HepG2 (cell line): Measurements from ENCODE around the gene PTPRF. TPM values are rescaled to one million over a fixed set of nuclear protein-coding genes. Genes with fewer than 3 reads are reported as not detected.

Source experiments
- ATAC-seq: fragments of 200-7000 bp; cut with Tn5 transposase; 3 replicates; pipeline ENCODE4 v1.9.1; 2020; ENCODE audit warnings: mild to moderate bottlenecking, moderate library complexity
- BruUV-seq: library from RNA; stranded (reverse); fragments of 400-500 nt; replicated peaks from 2 replicates; lab custom pipeline; 2021; lab: Mats Ljungman, UMichigan
- CTCF ChIA-PET: fragments of 300-600 bp; formaldehyde crosslinking; extraction: SDS; loops from one replicate; lab custom pipeline; 2021; ENCODE audit warnings: low total read pairs, inconsistent platforms, low intra/inter-chr PET ratio; lab: Yijun Ruan, JAX
- POLR2A ChIA-PET: fragments of 350-600 bp; sonication (Branson Sonifier 250); formaldehyde crosslinking; loops from one replicate; lab custom pipeline; 2020; ENCODE audit warnings: antibody characterized with exemption, inconsistent platforms; lab: Yijun Ruan, JAX
- DNase-seq: peaks from one replicate; pipeline ENCODE4 v3.0.0-alpha.2; 2015; ENCODE audit warnings: low spot score
- FAIRE-seq: peaks from 3 replicates; lab custom pipeline; 2011; peaks lifted over from hg19 to GRCh38; lab: Jason Lieb, UNC
- H2AFZ ChIP-seq: one replicate; pipeline ENCODE4 v1.6.1; 2011; ENCODE audit warnings: low read length, inconsistent platforms
- H3K27ac ChIP-seq: fragments of 300-600 bp; 3 replicates; pipeline ENCODE4 v1.8.0; 2011; ENCODE audit warnings: mixed run types, mild to moderate bottlenecking, mixed read lengths, low read length, inconsistent platforms; ENCODE audit not compliant: insufficient read depth; ENCODE audit errors: extremely low read length
- H3K27me3 ChIP-seq, 2 experiments: fragments of 200-600 bp in 1 of 2; 2 replicates in 1 of 2; 3 replicates in 1 of 2; pipeline versions ENCODE4 v1.6.0 to v1.8.0; 2011; ENCODE audit warnings: low read length in 2 of 2, mild to moderate bottlenecking in 2 of 2, moderate library complexity in 2 of 2, inconsistent platforms in 1 of 2; ENCODE audit not compliant: insufficient read depth in 2 of 2, control insufficient read depth in 1 of 2
- H3K36me3 ChIP-seq, 2 experiments: fragments of 200-600 bp in 1 of 2; replicated peaks in 1 of 2; 2 replicates in 1 of 2; 3 replicates in 1 of 2; pipeline versions ENCODE4 v1.5.1 to v1.8.0; 2011; ENCODE audit warnings: low read length in 2 of 2, inconsistent platforms in 1 of 2; ENCODE audit not compliant: insufficient read depth in 2 of 2, control insufficient read depth in 1 of 2
- H3K4me1 ChIP-seq: 2 replicates; pipeline ENCODE4 v1.5.1; 2012; ENCODE audit warnings: low read length, inconsistent platforms; ENCODE audit not compliant: insufficient read depth
- H3K4me2 ChIP-seq: 2 replicates; pipeline ENCODE4 v1.6.0; 2011; ENCODE audit warnings: low read depth, low read length, inconsistent platforms
- H3K4me3 ChIP-seq, 3 experiments: fragments of 200-600 bp in 1 of 3; sonication (generic), shearing (Covaris generic) in 1 of 3; replicated peaks in 1 of 3; 2 replicates each; pipeline ENCODE4 v1.5.1; 2011 to 2016; ENCODE audit warnings: low read length in 3 of 3, inconsistent platforms in 2 of 3, low read depth in 2 of 3, mild to moderate bottlenecking in 2 of 3, control low read depth in 1 of 3, mixed read lengths in 1 of 3; ENCODE audit not compliant: insufficient read depth in 1 of 3
- H3K79me2 ChIP-seq: one replicate; pipeline ENCODE4 v1.6.1; 2011; ENCODE audit warnings: low read length, inconsistent platforms; ENCODE audit not compliant: insufficient read depth
- H3K9ac ChIP-seq: 2 replicates; pipeline ENCODE4 v1.6.0; 2011; ENCODE audit warnings: mild to moderate bottlenecking, low read depth, low read length, inconsistent platforms; ENCODE audit not compliant: insufficient read depth
- H3K9me3 ChIP-seq: 2 replicates; pipeline ENCODE4 v1.5.1; 2012; ENCODE audit warnings: mild to moderate bottlenecking, low read length
- H4K20me1 ChIP-seq: 2 replicates; pipeline ENCODE4 v1.6.0; 2011; ENCODE audit warnings: inconsistent platforms, mild to moderate bottlenecking, low read length, moderate library complexity; ENCODE audit not compliant: insufficient read depth
- AGO1 ChIP-seq: fragments of 200-400 bp; formaldehyde crosslinking; IDR thresholded peaks from 2 replicates; pipeline ENCODE4 v1.6.1; 2017; ENCODE audit warnings: mild to moderate bottlenecking, low read depth, low read length, moderate library complexity; ENCODE audit not compliant: poor library complexity, severe bottlenecking
- GATA4 ChIP-seq: sonication (generic); IDR thresholded peaks from 2 replicates; pipeline ENCODE4 v1.6.1; 2016; ENCODE audit warnings: antibody characterized with exemption, low read depth, borderline replicate concordance
- NFE2 ChIP-seq: sonication (generic); formaldehyde crosslinking; IDR thresholded peaks from 2 replicates; pipeline ENCODE4 v1.4.0; 2020; ENCODE audit warnings: missing genetic modification reagents
- RNF219 ChIP-seq: sonication (generic); formaldehyde crosslinking; IDR thresholded peaks from 2 replicates; pipeline ENCODE4 v1.5.0; 2020; ENCODE audit warnings: mild to moderate bottlenecking, missing genetic modification reagents
- RORA ChIP-seq: sonication (generic); formaldehyde crosslinking; IDR thresholded peaks from 2 replicates; pipeline ENCODE4 v1.5.0; 2020; ENCODE audit warnings: mild to moderate bottlenecking, missing genetic modification reagents, moderate library complexity
- SNAI1 ChIP-seq: sonication (generic); formaldehyde crosslinking; IDR thresholded peaks from 2 replicates; pipeline ENCODE4 v1.5.0; 2020; ENCODE audit warnings: mild to moderate bottlenecking, missing genetic modification reagents, borderline replicate concordance
- SNAPC2 ChIP-seq: sonication (generic); formaldehyde crosslinking; IDR thresholded peaks from 2 replicates; pipeline ENCODE4 v1.8.1; 2022; ENCODE audit warnings: mild to moderate bottlenecking, missing genetic modification reagents
- SP2 ChIP-seq: sonication (generic); formaldehyde crosslinking; IDR thresholded peaks from 2 replicates; pipeline ENCODE4 v1.5.1; 2020; ENCODE audit warnings: mild to moderate bottlenecking, missing genetic modification reagents
- TAF15 ChIP-seq: fragments of 200-400 bp; formaldehyde crosslinking; IDR thresholded peaks from one replicate; pipeline ENCODE4 v1.6.1; 2018; ENCODE audit warnings: mild to moderate bottlenecking, low read depth, low read length; ENCODE audit not compliant: poor library complexity, severe bottlenecking
- TRIM24 ChIP-seq: sonication (generic); formaldehyde crosslinking; IDR thresholded peaks from 2 replicates; pipeline ENCODE4 v1.8.0; 2022; ENCODE audit warnings: mild to moderate bottlenecking, missing genetic modification reagents
- ZNF230 ChIP-seq: sonication (generic); formaldehyde crosslinking; IDR thresholded peaks from 2 replicates; pipeline ENCODE4 v1.4.0; 2020; ENCODE audit warnings: mild to moderate bottlenecking, missing genetic modification reagents
- ZNF282 ChIP-seq: fragments of 450-650 bp; IDR thresholded peaks from 2 replicates; pipeline ENCODE4 v1.6.1; 2018; ENCODE audit not compliant: partially characterized antibody
- ZNF3 ChIP-seq: IDR thresholded peaks from 2 replicates; pipeline ENCODE4 v1.7.0; 2017; ENCODE audit warnings: inconsistent platforms
- ZNF550 ChIP-seq: sonication (generic); formaldehyde crosslinking; IDR thresholded peaks from 2 replicates; pipeline ENCODE4 v1.4.0; 2020; ENCODE audit warnings: mild to moderate bottlenecking, missing genetic modification reagents, borderline replicate concordance
- ZNF761 ChIP-seq: sonication (generic); formaldehyde crosslinking; conservative IDR thresholded peaks from 2 replicates; pipeline ENCODE4 v1.4.0; 2020; ENCODE audit warnings: mild to moderate bottlenecking, missing genetic modification reagents
- WGBS: methylation state at CpG from one replicate; pipeline ENCODE4 v1.1.6; 2017; ENCODE audit warnings: low lambda C conversion rate; 5-methylcytosine and 5-hydroxymethylcytosine counted together
- in situ Hi-C: cut with HindIII; loops from 2 replicates; pipeline ENCODE4 v1.10.0; 2017; ENCODE audit warnings: low pct_unique_long_range_greater_than_20kb; ENCODE audit not compliant: extremely low pct_ligation_motif_present
- intact Hi-C: fragments of 100-400 bp; cut with micrococcal nuclease; formaldehyde crosslinking; loops from one replicate; pipeline ENCODE4 v1.10.0; 2022; ENCODE audit not compliant: unreplicated experiment
- polyA plus RNA-seq, 8 experiments: library from polyadenylated mRNA; depleted of rRNA in 3 of 8; stranded (reverse) in 7 of 8; unstranded in 1 of 8; fragments of >200 nt; fragmentation: Illumina TruSeq in 4 of 8; extraction: Trizol in 4 of 8; gene quantifications; 2 replicates each; pipeline versions ENCODE4 v1.2.1 to v1.2.3, GENCODE V29; 2011 to 2016; ENCODE audit warnings: low read depth in 4 of 8, missing spikeins in 1 of 8, mixed read lengths in 1 of 8; ENCODE audit not compliant: insufficient read depth in 1 of 8
- total RNA-seq, 5 experiments: library from RNA; depleted of rRNA; stranded (reverse); fragments of >200 nt; fragmentation: Illumina TruSeq; extraction: Trizol; gene quantifications; 2 replicates each; pipeline ENCODE4 v1.2.3, GENCODE V29; 2016; ENCODE audit warnings: low read depth in 1 of 5
- TF ChIP-seq, protein P1 (sequence below): sonication (generic); formaldehyde crosslinking; conservative IDR thresholded peaks from 2 replicates; pipeline ENCODE4 v1.8.1; 2023; ENCODE audit warnings: missing genetic modification reagents
- TF ChIP-seq, protein P2 (sequence below): IDR thresholded peaks from 2 replicates; pipeline ENCODE4 v1.6.1; 2016; ENCODE audit warnings: low read depth, control low read depth
- TF ChIP-seq, protein P3 (sequence below): sonication (generic); formaldehyde crosslinking; IDR thresholded peaks from 2 replicates; pipeline ENCODE4 v1.5.1; 2020; ENCODE audit warnings: missing genetic modification reagents, mild to moderate bottlenecking, borderline replicate concordance

PTPRF gene
- total and polyA plus RNA-seq, 2 of the 13 experiments (the other 11 are each of a cell fraction or from before 2014, with no cell fraction given): 55.9 to 167 TPM

DNA sequence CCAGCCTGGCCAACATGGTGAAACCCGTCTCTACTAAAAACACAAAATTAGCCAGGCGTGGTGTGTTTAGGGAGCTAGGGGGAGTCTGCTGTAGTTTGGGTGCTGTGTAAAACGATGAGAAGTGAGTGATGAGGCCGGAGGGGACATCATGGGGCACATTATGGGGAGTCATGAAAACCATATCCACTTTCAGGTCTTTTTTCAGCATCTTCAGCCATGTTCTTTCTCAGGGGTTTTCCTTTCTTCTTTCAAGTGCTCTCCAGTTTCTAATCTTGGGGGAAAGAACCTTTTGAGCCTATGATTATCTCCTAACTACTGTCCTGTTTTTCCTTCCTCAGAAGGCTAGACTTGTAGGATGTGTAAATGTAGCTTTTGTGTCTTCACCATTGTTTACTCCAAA, 133.7 kb downstream of the PTPRF start:
- Histone ChIP-seq H3K9ac (no peak overlapping the region), H2AFZ (no peak overlapping the region), H3K79me2 (no peaks in the 10 kb centered on the region), H3K27me3 (no peaks in the 10 kb centered on the region), H3K27ac (no peak overlapping the region), H3K36me3 (peaks cover 41 to 89% of the 10 kb centered on the region in 2 experiments)
- intact Hi-C loops (no loop called here), in situ Hi-C loops (no loop called here)
- 96% methylated on average over 4 of the region's 4 CpGs for WGBS
- BruUV-seq: no TSS peak
- TF ChIP-seq SNAI1: no peak
- no peak for TF ChIP-seq SNAPC2 (CRISPR knock-in tag)
- no peak for TF ChIP-seq GATA4
- TF ChIP-seq ZNF230: no peak
- TF ChIP-seq SP2: no peak
- TF ChIP-seq, protein P1, sequence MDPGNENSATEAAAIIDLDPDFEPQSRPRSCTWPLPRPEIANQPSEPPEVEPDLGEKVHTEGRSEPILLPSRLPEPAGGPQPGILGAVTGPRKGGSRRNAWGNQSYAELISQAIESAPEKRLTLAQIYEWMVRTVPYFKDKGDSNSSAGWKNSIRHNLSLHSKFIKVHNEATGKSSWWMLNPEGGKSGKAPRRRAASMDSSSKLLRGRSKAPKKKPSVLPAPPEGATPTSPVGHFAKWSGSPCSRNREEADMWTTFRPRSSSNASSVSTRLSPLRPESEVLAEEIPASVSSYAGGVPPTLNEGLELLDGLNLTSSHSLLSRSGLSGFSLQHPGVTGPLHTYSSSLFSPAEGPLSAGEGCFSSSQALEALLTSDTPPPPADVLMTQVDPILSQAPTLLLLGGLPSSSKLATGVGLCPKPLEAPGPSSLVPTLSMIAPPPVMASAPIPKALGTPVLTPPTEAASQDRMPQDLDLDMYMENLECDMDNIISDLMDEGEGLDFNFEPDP (CRISPR knock-in tag): no peak
- no peak for TF ChIP-seq RORA (CRISPR knock-in tag)
- no peak for TF ChIP-seq ZNF550 (CRISPR knock-in tag)
- TF ChIP-seq AGO1: no peak
- TF ChIP-seq, protein P2, sequence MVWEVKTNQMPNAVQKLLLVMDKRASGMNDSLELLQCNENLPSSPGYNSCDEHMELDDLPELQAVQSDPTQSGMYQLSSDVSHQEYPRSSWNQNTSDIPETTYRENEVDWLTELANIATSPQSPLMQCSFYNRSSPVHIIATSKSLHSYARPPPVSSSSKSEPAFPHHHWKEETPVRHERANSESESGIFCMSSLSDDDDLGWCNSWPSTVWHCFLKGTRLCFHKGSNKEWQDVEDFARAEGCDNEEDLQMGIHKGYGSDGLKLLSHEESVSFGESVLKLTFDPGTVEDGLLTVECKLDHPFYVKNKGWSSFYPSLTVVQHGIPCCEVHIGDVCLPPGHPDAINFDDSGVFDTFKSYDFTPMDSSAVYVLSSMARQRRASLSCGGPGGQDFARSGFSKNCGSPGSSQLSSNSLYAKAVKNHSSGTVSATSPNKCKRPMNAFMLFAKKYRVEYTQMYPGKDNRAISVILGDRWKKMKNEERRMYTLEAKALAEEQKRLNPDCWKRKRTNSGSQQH (CRISPR knock-in tag): no peak
- TF ChIP-seq, protein P3, sequence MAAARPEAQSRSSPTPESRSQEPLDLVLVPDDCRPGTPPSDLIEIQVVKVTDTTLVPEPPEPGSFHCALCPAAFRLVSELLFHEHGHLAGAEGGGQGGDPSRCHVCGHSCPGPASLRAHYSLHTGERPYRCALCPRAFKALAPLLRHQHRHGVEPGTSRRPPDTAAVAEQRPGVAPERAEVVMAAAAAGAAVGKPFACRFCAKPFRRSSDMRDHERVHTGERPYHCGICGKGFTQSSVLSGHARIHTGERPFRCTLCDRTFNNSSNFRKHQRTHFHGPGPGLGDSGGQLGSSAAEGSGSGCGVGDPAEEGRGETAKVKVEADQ: no peak
- TF ChIP-seq NFE2 (CRISPR knock-in tag): no peak
- no peak for TF ChIP-seq RNF219 (CRISPR knock-in tag)
- TF ChIP-seq TRIM24 (CRISPR knock-in tag): no peak
- no peak for TF ChIP-seq ZNF761
- TF ChIP-seq ZNF282: no peak
- no peak for TF ChIP-seq ZNF3 (CRISPR knock-in tag)
- no peak for TF ChIP-seq TAF15
- TF ChIP-seq, all 625 proteins: peak for 0
- POLR2A ChIA-PET: no interaction called here
- ATAC-seq (no peak), FAIRE-seq (no peak), DNase-seq (no peak)
- no peaks in the 10 kb centered on the region for H3K4me1 ChIP-seq
- CTCF ChIA-PET: no interaction called here
- no peak overlapping the region for H3K4me2 ChIP-seq
- H3K9me3 ChIP-seq: no peaks in the 10 kb centered on the region
- H4K20me1 ChIP-seq: no peaks in the 10 kb centered on the region
- H3K4me3 ChIP-seq: no peak overlapping the region
